ENCODE measurements around the gene CNTN1. TPM values are rescaled to one million over a fixed set of nuclear protein-coding genes. Genes with fewer than 3 reads are reported as not detected.

Gene CNTN1
- total RNA-seq, 1 experiment from 2014 or later, result 6.5 TPM

- H4K5ac ChIP-seq (ENCODE audit: insufficient read length, low read depth, low read length), result no peak overlapping the region
- WGBS (ENCODE audit: extremely low coverage, insufficient read length, low lambda C conversion rate), result no CpG with 5 or more reads among the region's 2 CpGs
- no peak overlapping the region for H3K4me2 ChIP-seq (ENCODE audit: insufficient read depth, insufficient read length, low read length)
- H2BK15ac ChIP-seq (ENCODE audit: low read depth, low read length), result no peak overlapping the region
- H3K23ac ChIP-seq (ENCODE audit: insufficient read length, low read depth, low read length), result no peak overlapping the region
- H3K9me3 ChIP-seq (ENCODE audit: control insufficient read depth, low read depth, low read length), result no peaks in the 10 kb centered on the region
- H2AK5ac ChIP-seq (ENCODE audit: insufficient read length, low read length), result no peak overlapping the region
- H3K18ac ChIP-seq (ENCODE audit: insufficient read length, low read depth, low read length), result no peak overlapping the region
- no peak overlapping the region for H3K27ac ChIP-seq (ENCODE audit: insufficient read length, low read depth, low read length)
- Mint-ChIP-seq H3K27me3 (ENCODE audit: low read depth) (no peaks in the 10 kb centered on the region; the same call in 1 of the 2 replicates), H3K9me3 (no peaks in the 10 kb centered on the region), H3K4me1 (no peaks in the 10 kb centered on the region), H3K27ac (no peak overlapping the region), H3K4me3 (no peak overlapping the region), H3K36me3 (ENCODE audit: insufficient read depth in 1 of 3, low read depth in 3 of 3) (no peaks in the 10 kb centered on the region)
- DNase-seq, result no peak
- H3K79me1 ChIP-seq (ENCODE audit: insufficient read depth, low read depth, low read length, poor library complexity, severe bottlenecking), result no peaks in the 10 kb centered on the region
- no peak overlapping the region for H2BK20ac ChIP-seq (ENCODE audit: low read depth, low read length, poor library complexity, severe bottlenecking)
- no peaks in the 10 kb centered on the region for H3K4me1 ChIP-seq (ENCODE audit: insufficient read depth, low read length)
- no peak overlapping the region for H2AFZ ChIP-seq (ENCODE audit: low read length)
- H3K56ac ChIP-seq (ENCODE audit: insufficient read length, low read depth, low read length), result no peak overlapping the region
- no peaks in the 10 kb centered on the region for H4K20me1 ChIP-seq (ENCODE audit: control insufficient read depth, insufficient read depth, insufficient read length)
- no peaks in the 10 kb centered on the region for H3K27me3 ChIP-seq (ENCODE audit: insufficient read depth, low read length)
- no peak overlapping the region for H4K91ac ChIP-seq (ENCODE audit: insufficient read length, low read depth, low read length)
- no peak for TF ChIP-seq CTCF (conservative IDR thresholded peaks at IDR 0.05)
- no peak overlapping the region for H3K14ac ChIP-seq (ENCODE audit: insufficient read depth, low read length)
- H2BK5ac ChIP-seq (ENCODE audit: insufficient read length, low read length), result no peak overlapping the region
- no peak overlapping the region for H3K4ac ChIP-seq (ENCODE audit: low read depth, low read length)
- H3K79me2 ChIP-seq (ENCODE audit: insufficient read depth, low read length), result no peaks in the 10 kb centered on the region
- H3T11ph ChIP-seq (ENCODE audit: low read length), result no peak overlapping the region
- H2BK120ac ChIP-seq (ENCODE audit: low read depth, low read length, poor library complexity, severe bottlenecking), result no peak overlapping the region
- no peaks in the 10 kb centered on the region for H3K23me2 ChIP-seq (ENCODE audit: insufficient read length, low read depth, low read length, poor library complexity, severe bottlenecking)
- H3K9ac ChIP-seq (ENCODE audit: extremely low read depth, insufficient read length, low read length), result no peak overlapping the region
- no peak overlapping the region for H2BK12ac ChIP-seq (ENCODE audit: insufficient read length, low read depth, low read length)
- H4K8ac ChIP-seq (replicated peaks; ENCODE audit: insufficient read length, low read depth, low read length), result no peak overlapping the region
Measured at GRCh38 chr12:40953076-40953475, 260.8 kb downstream of the CNTN1 start.

Measured in H9 (cell line).